GM18858 (cell line): ENCODE data around the gene PTCD1.
"Not testable (repeated sequence)": the region's sequence is repeated elsewhere in the genome, so short reads cannot be mapped to it uniquely, and the experiment has no call there.

Experiments
- ATAC-seq: cut with Tn5 transposase; IDR thresholded peaks from one replicate; pipeline ENCODE4 v1.9.1; 2021; ENCODE audit not compliant: unreplicated experiment

PTCD1 gene

GRCh38 chr7:99392046-99392445, 46.6 kb downstream of the PTCD1 start:
- no peak for ATAC-seq

- ATAC-seq: no peak
Observed at GRCh38 chr7:99390941-99391602, 47.5 kb downstream of the PTCD1 start.

GRCh38 chr7:99389772-99390171, 48.8 kb downstream of the PTCD1 start:
- ATAC-seq: no peak

GRCh38 chr7:99387912-99388311, 50.7 kb downstream of the PTCD1 start:
- ATAC-seq: no peak

- not testable (repeated sequence) for ATAC-seq
Observed at GRCh38 chr7:99387239-99387635, 51.4 kb downstream of the PTCD1 start.

GRCh38 chr7:99386584-99387238, 51.9 kb downstream of the PTCD1 start:
- ATAC-seq: no peak

- no peak for ATAC-seq
Observed at GRCh38 chr7:99385564-99385963, 53.0 kb downstream of the PTCD1 start.

GRCh38 chr7:99384523-99384922, 54.1 kb downstream of the PTCD1 start:
- ATAC-seq: no peak

GRCh38 chr7:99383791-99384370, 54.7 kb downstream of the PTCD1 start:
- ATAC-seq: no peak

GRCh38 chr7:99383203-99383602, 55.4 kb downstream of the PTCD1 start:
- no peak for ATAC-seq

- ATAC-seq: no peak
Observed at GRCh38 chr7:99381664-99382075, 56.9 kb downstream of the PTCD1 start.

- ATAC-seq: peak; percentile 74
Observed at GRCh38 chr7:99380823-99381663, 57.6 kb downstream of the PTCD1 start.

- ATAC-seq: peak; percentile 37
Observed at GRCh38 chr7:99380032-99380822, 58.4 kb downstream of the PTCD1 start.

- not testable (repeated sequence) for ATAC-seq
Observed at GRCh38 chr7:99379693-99380031, 58.9 kb downstream of the PTCD1 start.

GRCh38 chr7:99379043-99379577, 59.5 kb downstream of the PTCD1 start:
- ATAC-seq: no peak

GRCh38 chr7:99375070-99375807, 63.4 kb downstream of the PTCD1 start:
- peak; percentile 27 for ATAC-seq

GRCh38 chr7:99374111-99375064, 64.2 kb downstream of the PTCD1 start, which contains the start of gene ARPC1B:
Gene ARPC1B, plus strand, starts transcription at chr7:99374730. Its CDS starts 10,985 bp downstream, at chr7:99385715.
- peak; percentile 37 for ATAC-seq
